Karpas-422 (cell line): Measurements from ENCODE around the gene OR2AT4. TPM values are rescaled to one million over a fixed set of nuclear protein-coding genes. Genes with fewer than 3 reads are reported as not detected.

ENCODE experiments used
- DNase-seq: peaks from one replicate; pipeline ENCODE4 v3.0.0-alpha.2; 2015
- H2AFZ ChIP-seq: fragments of 200-600 bp; sonication (generic); 2 replicates; pipeline ENCODE4 v1.6.1; 2014; ENCODE audit warnings: antibody characterized with exemption, low read length, mixed read lengths
- H3K27ac ChIP-seq: fragments of 200-600 bp; sonication (generic); 2 replicates; pipeline ENCODE4 v1.5.1; 2014; ENCODE audit warnings: mild to moderate bottlenecking, low read length, moderate library complexity
- H3K27me3 ChIP-seq: fragments of 200-600 bp; sonication (generic); 2 replicates; pipeline ENCODE4 v1.6.1; 2014; ENCODE audit warnings: low read length, mixed read lengths
- H3K36me3 ChIP-seq: fragments of 200-600 bp; sonication (generic); 2 replicates; pipeline ENCODE4 v1.6.1; 2014; ENCODE audit warnings: low read length, mixed read lengths; ENCODE audit not compliant: insufficient read depth
- H3K4me1 ChIP-seq: fragments of 200-600 bp; sonication (generic); 2 replicates; pipeline ENCODE4 v1.6.1; 2014; ENCODE audit warnings: mild to moderate bottlenecking, low read length, mixed read lengths
- H3K4me2 ChIP-seq: fragments of 200-600 bp; sonication (generic); 2 replicates; pipeline ENCODE4 v1.6.1; 2014; ENCODE audit warnings: low read length, low read depth, mild to moderate bottlenecking; ENCODE audit not compliant: poor library complexity, severe bottlenecking
- H3K4me3 ChIP-seq: fragments of 200-600 bp; sonication (generic); 2 replicates; pipeline ENCODE4 v1.5.1; 2014; ENCODE audit warnings: mild to moderate bottlenecking, antibody characterized with exemption, low read length, mixed read lengths
- H3K79me2 ChIP-seq: fragments of 200-600 bp; sonication (generic); 2 replicates; pipeline ENCODE4 v1.6.1; 2014; ENCODE audit warnings: mild to moderate bottlenecking, low read length, mixed read lengths
- H3K9ac ChIP-seq: fragments of 200-600 bp; sonication (generic); 2 replicates; pipeline ENCODE4 v1.6.0; 2014; ENCODE audit warnings: low read length
- H3K9me2 ChIP-seq: fragments of 200-600 bp; sonication (generic), shearing (Covaris generic); replicated peaks from 2 replicates; pipeline ENCODE4 v1.6.0; 2014; ENCODE audit warnings: mild to moderate bottlenecking, low read length, moderate library complexity; ENCODE audit not compliant: insufficient read depth
- H3K9me3 ChIP-seq: fragments of 300-700, 200-600 bp; sonication (generic); 2 replicates; pipeline ENCODE4 v1.6.1; 2014; ENCODE audit warnings: low read length, mixed read lengths
- H4K20me1 ChIP-seq: fragments of 200-600 bp; sonication (generic); 2 replicates; pipeline ENCODE4 v1.6.1; 2014; ENCODE audit warnings: mild to moderate bottlenecking, antibody characterized with exemption, low read length, low read depth; ENCODE audit not compliant: insufficient read depth
- total RNA-seq: library from RNA; depleted of rRNA; stranded (reverse); fragments of >200 nt; shearing (Covaris generic); gene quantifications from 2 replicates; pipeline ENCODE4 v1.2.3, GENCODE V29; 2014; ENCODE audit warnings: low replicate concordance

The OR2AT4 gene
- total RNA-seq, 1 experiment from 2014 or later, result 0.04 TPM

GRCh38 chr11:75140269-75141138 is 43.8 kb upstream of the OR2AT4 start:
- H3K27ac ChIP-seq, result peak overlapping the region; percentile 33; the same call in 1 of the 2 replicates
- H3K27me3 ChIP-seq, result no peaks in the 10 kb centered on the region
- no peaks in the 10 kb centered on the region for H3K79me2 ChIP-seq
- H2AFZ ChIP-seq, result no peak overlapping the region
- H3K4me1 ChIP-seq, result peaks cover 35% of the 10 kb centered on the region
- DNase-seq, result peak; percentile 92
- H3K9me2 ChIP-seq, result no peaks in the 10 kb centered on the region
- no peaks in the 10 kb centered on the region for H3K36me3 ChIP-seq
- H3K9ac ChIP-seq, result no peak overlapping the region; the same call in 1 of the 2 replicates
- peak overlapping the region; percentile 16; the same call in 1 of the 2 replicates for H3K4me3 ChIP-seq
- H3K9me3 ChIP-seq, result no peaks in the 10 kb centered on the region
- no peaks in the 10 kb centered on the region for H4K20me1 ChIP-seq
- peak overlapping the region; percentile 31 for H3K4me2 ChIP-seq

GRCh38 chr11:75135651-75136050 is 39.0 kb upstream of the OR2AT4 start:
- Histone ChIP-seq H3K36me3 (no peaks in the 10 kb centered on the region), H2AFZ (no peak overlapping the region), H3K9me2 (no peaks in the 10 kb centered on the region), H3K9me3 (no peaks in the 10 kb centered on the region), H3K4me2 (no peak overlapping the region), H3K79me2 (no peaks in the 10 kb centered on the region), H4K20me1 (no peaks in the 10 kb centered on the region), H3K4me1 (peaks cover 6% of the 10 kb centered on the region), H3K9ac (no peak overlapping the region), H3K27me3 (no peaks in the 10 kb centered on the region), H3K4me3 (no peak overlapping the region), H3K27ac (no peak overlapping the region)
- DNase-seq, result no peak

GRCh38 chr11:75135021-75135650 is 38.5 kb upstream of the OR2AT4 start:
- H3K79me2 ChIP-seq, result no peaks in the 10 kb centered on the region
- H3K4me3 ChIP-seq, result no peak overlapping the region
- no peak overlapping the region for H2AFZ ChIP-seq
- DNase-seq, result no peak
- H3K9me2 ChIP-seq, result no peaks in the 10 kb centered on the region
- H3K4me1 ChIP-seq, result peaks cover 1% of the 10 kb centered on the region
- H3K27me3 ChIP-seq, result no peaks in the 10 kb centered on the region
- no peak overlapping the region for H3K9ac ChIP-seq
- H3K36me3 ChIP-seq, result no peaks in the 10 kb centered on the region
- no peak overlapping the region for H3K27ac ChIP-seq
- H3K4me2 ChIP-seq, result no peak overlapping the region
- H4K20me1 ChIP-seq, result no peaks in the 10 kb centered on the region
- H3K9me3 ChIP-seq, result no peaks in the 10 kb centered on the region

GRCh38 chr11:75133976-75134375 is 37.3 kb upstream of the OR2AT4 start:
- Histone ChIP-seq H3K27me3 (no peaks in the 10 kb centered on the region), H3K36me3 (no peaks in the 10 kb centered on the region), H4K20me1 (no peaks in the 10 kb centered on the region), H3K9me3 (no peaks in the 10 kb centered on the region), H3K9ac (no peak overlapping the region), H3K4me2 (no peak overlapping the region), H3K4me3 (no peak overlapping the region), H3K4me1 (no peaks in the 10 kb centered on the region), H2AFZ (no peak overlapping the region), H3K27ac (no peak overlapping the region), H3K9me2 (no peaks in the 10 kb centered on the region), H3K79me2 (no peaks in the 10 kb centered on the region)
- DNase-seq, result no peak

GRCh38 chr11:75132080-75132479 is 35.4 kb upstream of the OR2AT4 start:
- no peak overlapping the region for H3K9ac ChIP-seq

GRCh38 chr11:75126564-75126963 is 29.9 kb upstream of the OR2AT4 start:
- H3K4me2 ChIP-seq, result no peak overlapping the region
- H3K4me1 ChIP-seq, result no peaks in the 10 kb centered on the region
- no peak overlapping the region for H3K4me3 ChIP-seq
- H2AFZ ChIP-seq, result no peak overlapping the region
- no peaks in the 10 kb centered on the region for H4K20me1 ChIP-seq
- H3K9ac ChIP-seq, result no peak overlapping the region
- no peaks in the 10 kb centered on the region for H3K36me3 ChIP-seq
- no peaks in the 10 kb centered on the region for H3K9me2 ChIP-seq
- no peak overlapping the region for H3K27ac ChIP-seq
- no peaks in the 10 kb centered on the region for H3K27me3 ChIP-seq
- no peaks in the 10 kb centered on the region for H3K79me2 ChIP-seq
- no peak for DNase-seq
- no peaks in the 10 kb centered on the region for H3K9me3 ChIP-seq

More at GRCh38 chr11:75132080-75132479, 35.4 kb upstream of the OR2AT4 start:
- no peak for DNase-seq
- Histone ChIP-seq H3K27ac (no peak overlapping the region), H4K20me1 (no peaks in the 10 kb centered on the region), H3K4me1 (no peaks in the 10 kb centered on the region), H3K4me2 (no peak overlapping the region), H3K9me2 (no peaks in the 10 kb centered on the region), H2AFZ (no peak overlapping the region), H3K79me2 (no peaks in the 10 kb centered on the region), H3K9me3 (no peaks in the 10 kb centered on the region), H3K27me3 (no peaks in the 10 kb centered on the region), H3K4me3 (no peak overlapping the region), H3K36me3 (no peaks in the 10 kb centered on the region)

GRCh38 chr11:75118577-75118976 is 21.9 kb upstream of the OR2AT4 start:
- no peak for DNase-seq
- Histone ChIP-seq H4K20me1 (no peaks in the 10 kb centered on the region), H3K36me3 (no peaks in the 10 kb centered on the region), H2AFZ (no peak overlapping the region), H3K9me3 (peaks cover 3% of the 10 kb centered on the region; the same call in 1 of the 2 replicates), H3K4me1 (no peaks in the 10 kb centered on the region), H3K4me3 (no peak overlapping the region), H3K27me3 (no peaks in the 10 kb centered on the region), H3K9me2 (no peaks in the 10 kb centered on the region), H3K79me2 (no peaks in the 10 kb centered on the region), H3K27ac (no peak overlapping the region), H3K4me2 (no peak overlapping the region), H3K9ac (no peak overlapping the region)

- Histone ChIP-seq H3K79me2 (no peaks in the 10 kb centered on the region), H4K20me1 (no peaks in the 10 kb centered on the region), H3K27ac (no peak overlapping the region), H3K27me3 (0 out of 2 replicates have a peak, but pooled peaks cover 3% of the 10 kb centered on the region), H3K9ac (no peak overlapping the region), H3K4me1 (no peaks in the 10 kb centered on the region), H3K9me3 (peaks cover 3% of the 10 kb centered on the region; the same call in 1 of the 2 replicates), H2AFZ (no peak overlapping the region), H3K4me2 (no peak overlapping the region), H3K36me3 (no peaks in the 10 kb centered on the region), H3K9me2 (no peaks in the 10 kb centered on the region), H3K4me3 (no peak overlapping the region)
- DNase-seq, result no peak
Observed at GRCh38 chr11:75114465-75114864, 17.8 kb upstream of the OR2AT4 start.
